Adrenal gland (tissue), 12 donors: ENCODE results near the gene UTF1. TPM values are rescaled to one million over a fixed set of nuclear protein-coding genes. Genes with fewer than 3 reads are reported as not detected.

Experiments
- DNase-seq, 7 donors: peaks; one replicate each; pipeline ENCODE4 v3.0.0-alpha.2; 2019 to 2020
- H3K27ac ChIP-seq, 5 donors: fragments of 200-600 bp; sonication (generic) in 4 of 5; 1 replicate in 3 of 5; 2 replicates in 2 of 5; pipeline versions ENCODE4 v1.5.1 to v1.8.0; 2016 to 2020; ENCODE audit warnings: mild to moderate bottlenecking in 1 of 5
- H3K27me3 ChIP-seq: fragments of 200-600 bp; 2 replicates; pipeline ENCODE4 v1.8.0; 2021
- H3K36me3 ChIP-seq, 2 donors: fragments of 200-600 bp; replicated peaks in 1 of 2; 1 replicate in 1 of 2; 2 replicates in 1 of 2; pipeline versions ENCODE4 v1.5.1 to v1.8.0; 2018 to 2022
- H3K4me1 ChIP-seq, 2 donors: fragments of 200-600 bp; replicated peaks in 1 of 2; 1 replicate in 1 of 2; 2 replicates in 1 of 2; pipeline versions ENCODE4 v1.5.1 to v1.8.0; 2018 to 2021
- H3K4me3 ChIP-seq, 4 donors: fragments of 200-600 bp; sonication (generic) in 3 of 4; one replicate each; pipeline ENCODE4 v1.5.1; 2016 to 2018
- H3K9me3 ChIP-seq, 3 donors: fragments of 200-600 bp; sonication (generic) in 1 of 3; replicated peaks in 1 of 3; 1 replicate in 2 of 3; 2 replicates in 1 of 3; pipeline versions ENCODE4 v1.5.1 to v1.8.0; 2016 to 2021
- POLR2A ChIP-seq, 2 donors: fragments of 450-650 bp; IDR thresholded peaks; one replicate each; pipeline ENCODE4 v1.6.1; 2017; ENCODE audit warnings: antibody characterized with exemption in 2 of 2, mild to moderate bottlenecking in 2 of 2, moderate library complexity in 1 of 2
- WGBS, 4 donors: extraction: QIAGEN DNeasy Blood & Tissue Kit in 2 of 4; methylation state at CpG; one replicate each; pipeline versions ENCODE4 v1.1.5 to v1.1.7; 2013 to 2017; 5-methylcytosine and 5-hydroxymethylcytosine counted together
- intact Hi-C, 2 donors: fragments of 100-400 bp; cut with DNase I; formaldehyde crosslinking; loops; one replicate each; pipeline versions ENCODE4 v1.14.1 to v1.15.0; 2022 to 2023
- polyA plus RNA-seq, 3 donors: library from polyadenylated mRNA; stranded (reverse); fragments of 200-250 nt in 2 of 3; fragments of 350-450 nt in 1 of 3; fragmentation: Illumina TruSeq in 1 of 3; extraction: RNeasy Lipid Tissue Mini Kit (QIAGEN cat#74804) in 1 of 3; gene quantifications; one replicate each; pipeline ENCODE4 v1.2.3, GENCODE V29; 2013 to 2014
- total RNA-seq, 9 donors: library from RNA; depleted of rRNA in 4 of 9; stranded (reverse); fragments of >200 nt in 4 of 9; fragments of 120-200 nt in 1 of 9; fragmentation: NEBNext Ultra II Directional in 1 of 9; extraction: Animal tissue kit (Norgen Biotek cat#: 25700) in 1 of 9; gene quantifications; one replicate each; pipeline versions ENCODE4 v1.1.0 to v1.2.4, GENCODE V29; 2013 to 2023
- TF ChIP-seq, protein P1 (sequence below), 6 experiments: fragments of 450-650 bp in 4 of 6; fragments of 200-600 bp in 2 of 6; sonication (generic) in 1 of 6; IDR thresholded peaks; 1 replicate in 5 of 6; 2 replicates in 1 of 6; pipeline versions ENCODE4 v1.5.1 to v1.8.0; 2016 to 2021; ENCODE audit warnings: antibody characterized with exemption in 6 of 6, mild to moderate bottlenecking in 2 of 6, moderate library complexity in 1 of 6
- donor health status: healthy with polysubstance abuse.
- donor health status: Bipolar disorder and iron deficiency.
- donor health status: DM: yes; HTN: yes; CAD: no.
- donor health status: DM: no; HTN: no; CAD: no.
- donor health status: DM: no; HTN: no; CAD: no.
- donor health status: DM: yes; HTN: yes; CAD: no.

The UTF1 gene
- total and polyA plus RNA-seq, 12 donors: 0.19 to 0.24 TPM; not detected in 10

DNA sequence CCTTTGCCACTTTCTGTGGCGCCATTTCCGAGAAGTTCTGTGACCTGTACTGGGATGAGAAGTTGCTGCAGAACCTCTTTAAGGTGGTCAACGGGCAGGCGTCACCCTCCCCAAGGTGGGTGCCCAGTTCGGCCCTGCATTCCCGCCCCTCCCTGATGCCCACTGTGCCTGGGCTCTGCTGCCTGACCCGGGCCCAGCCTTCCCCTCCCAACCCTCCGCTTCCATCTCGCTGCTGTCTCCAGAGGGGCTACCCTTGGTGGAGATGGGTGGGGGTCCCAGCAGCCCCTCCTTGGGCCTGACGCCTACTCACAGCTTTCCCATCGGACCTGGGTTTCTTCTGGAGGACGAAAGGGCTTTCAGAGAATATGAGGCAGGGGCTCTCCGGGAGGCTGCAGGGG lies 30.5 kb upstream of the UTF1 start:
- TF ChIP-seq POLR2A (IDR thresholded peaks at IDR 0.05): no peak
- TF ChIP-seq, protein P1, sequence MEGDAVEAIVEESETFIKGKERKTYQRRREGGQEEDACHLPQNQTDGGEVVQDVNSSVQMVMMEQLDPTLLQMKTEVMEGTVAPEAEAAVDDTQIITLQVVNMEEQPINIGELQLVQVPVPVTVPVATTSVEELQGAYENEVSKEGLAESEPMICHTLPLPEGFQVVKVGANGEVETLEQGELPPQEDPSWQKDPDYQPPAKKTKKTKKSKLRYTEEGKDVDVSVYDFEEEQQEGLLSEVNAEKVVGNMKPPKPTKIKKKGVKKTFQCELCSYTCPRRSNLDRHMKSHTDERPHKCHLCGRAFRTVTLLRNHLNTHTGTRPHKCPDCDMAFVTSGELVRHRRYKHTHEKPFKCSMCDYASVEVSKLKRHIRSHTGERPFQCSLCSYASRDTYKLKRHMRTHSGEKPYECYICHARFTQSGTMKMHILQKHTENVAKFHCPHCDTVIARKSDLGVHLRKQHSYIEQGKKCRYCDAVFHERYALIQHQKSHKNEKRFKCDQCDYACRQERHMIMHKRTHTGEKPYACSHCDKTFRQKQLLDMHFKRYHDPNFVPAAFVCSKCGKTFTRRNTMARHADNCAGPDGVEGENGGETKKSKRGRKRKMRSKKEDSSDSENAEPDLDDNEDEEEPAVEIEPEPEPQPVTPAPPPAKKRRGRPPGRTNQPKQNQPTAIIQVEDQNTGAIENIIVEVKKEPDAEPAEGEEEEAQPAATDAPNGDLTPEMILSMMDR (IDR thresholded peaks at IDR 0.05): no peak
- Histone ChIP-seq H3K27ac (no peak overlapping the region), H3K4me1 (no peaks in the 10 kb centered on the region), H3K36me3 (no peaks in the 10 kb centered on the region), H3K4me3 (no peak overlapping the region), H3K9me3 (no peaks in the 10 kb centered on the region), H3K27me3 (no peaks in the 10 kb centered on the region)
- WGBS, 4 donors: 86 to 90% (median 87%) methylated on average over 12 to 13 of the region's 13 CpGs
- intact Hi-C loops: no loop called here
- DNase-seq: no peak

GRCh38 chr10:133199992-133200611 lies 29.9 kb upstream of the UTF1 start:
- Histone ChIP-seq H3K27ac (no peak overlapping the region), H3K27me3 (no peaks in the 10 kb centered on the region), H3K4me1 (no peaks in the 10 kb centered on the region), H3K36me3 (no peaks in the 10 kb centered on the region), H3K9me3 (no peaks in the 10 kb centered on the region), H3K4me3 (no peak overlapping the region)
- intact Hi-C loops: no loop called here
- DNase-seq: no peak
- no peak for TF ChIP-seq POLR2A (IDR thresholded peaks at IDR 0.05)
- TF ChIP-seq, protein P1 (IDR thresholded peaks at IDR 0.05): no peak
- WGBS, 4 donors: 71 to 83% (median 76%) methylated on average over 9 to 38 of the region's 38 CpGs

DNA sequence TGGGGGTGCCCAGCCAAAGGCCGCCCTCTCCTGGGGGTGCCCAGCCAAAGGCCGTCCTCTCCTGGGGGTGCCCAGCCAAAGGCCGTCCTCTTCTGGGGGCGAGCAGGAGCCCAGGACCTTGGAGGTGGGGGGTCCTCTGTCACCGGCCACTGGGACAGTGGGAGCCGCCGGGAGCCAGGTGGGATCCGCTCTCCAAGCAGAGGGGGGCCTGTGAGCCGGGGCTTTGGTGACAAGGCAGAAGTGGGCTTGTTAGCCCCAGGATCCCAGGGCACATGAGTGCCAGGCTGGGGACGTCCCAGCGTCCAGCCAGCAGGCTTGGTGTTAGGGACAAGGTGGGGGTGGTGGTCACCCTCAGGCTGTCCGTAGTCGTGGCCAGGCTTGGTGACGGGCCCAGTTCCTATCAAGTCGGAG lies 29.4 kb upstream of the UTF1 start:
- Histone ChIP-seq H3K36me3 (no peaks in the 10 kb centered on the region), H3K9me3 (no peaks in the 10 kb centered on the region), H3K4me1 (no peaks in the 10 kb centered on the region), H3K27ac (no peak overlapping the region), H3K4me3 (no peak overlapping the region), H3K27me3 (no peaks in the 10 kb centered on the region)
- no peak for DNase-seq
- WGBS, 4 donors: 80 to 94% (median 89%) methylated on average over 2 to 15 of the region's 15 CpGs
- intact Hi-C loops: no loop called here
- TF ChIP-seq, protein P1 (IDR thresholded peaks at IDR 0.05): no peak
- no peak for TF ChIP-seq POLR2A (IDR thresholded peaks at IDR 0.05)

- no peaks in the 10 kb centered on the region for H3K36me3 ChIP-seq
- 89 to 92% (median 92%) methylated on average over 31 to 57 of the region's 57 CpGs for WGBS, 4 donors
- DNase-seq: no peak
- no peaks in the 10 kb centered on the region for H3K4me1 ChIP-seq
- H3K27me3 ChIP-seq: no peaks in the 10 kb centered on the region
- intact Hi-C loops: no loop called here
- no peaks in the 10 kb centered on the region for H3K9me3 ChIP-seq
- no peak overlapping the region for H3K27ac ChIP-seq
- no peak for TF ChIP-seq POLR2A (IDR thresholded peaks at IDR 0.05)
- TF ChIP-seq, protein P1 (IDR thresholded peaks at IDR 0.05): no peak
- no peak overlapping the region for H3K4me3 ChIP-seq
Measured at GRCh38 chr10:133201151-133201947, 28.7 kb upstream of the UTF1 start.
